DMS114 treated with DMSO at 0.1 percent for 48 hours (cell line): ENCODE data around the gene ZFYVE28.

Source experiments
- DNase-seq: peaks from one replicate; lab custom pipeline; 2025; ENCODE audit not compliant: unreplicated experiment; lab: John Stamatoyannopoulos, UW

The ZFYVE28 gene

GRCh38 chr4:2306773-2307410 lies 111.6 kb downstream of the ZFYVE28 start:
- DNase-seq: no peak

- no peak for DNase-seq
Measured at GRCh38 chr4:2305766-2306501, 112.5 kb downstream of the ZFYVE28 start.

GRCh38 chr4:2304877-2305561 lies 113.4 kb downstream of the ZFYVE28 start:
- DNase-seq: no peak

GRCh38 chr4:2304321-2304876 lies 114.0 kb downstream of the ZFYVE28 start:
- DNase-seq: no peak

- no peak for DNase-seq
Measured at GRCh38 chr4:2303686-2304320, 114.6 kb downstream of the ZFYVE28 start.

GRCh38 chr4:2303121-2303685 lies 115.2 kb downstream of the ZFYVE28 start:
- no peak for DNase-seq

GRCh38 chr4:2302387-2303119 lies 115.9 kb downstream of the ZFYVE28 start:
- no peak for DNase-seq

GRCh38 chr4:2301806-2302205 lies 116.6 kb downstream of the ZFYVE28 start:
- no peak for DNase-seq

DNA sequence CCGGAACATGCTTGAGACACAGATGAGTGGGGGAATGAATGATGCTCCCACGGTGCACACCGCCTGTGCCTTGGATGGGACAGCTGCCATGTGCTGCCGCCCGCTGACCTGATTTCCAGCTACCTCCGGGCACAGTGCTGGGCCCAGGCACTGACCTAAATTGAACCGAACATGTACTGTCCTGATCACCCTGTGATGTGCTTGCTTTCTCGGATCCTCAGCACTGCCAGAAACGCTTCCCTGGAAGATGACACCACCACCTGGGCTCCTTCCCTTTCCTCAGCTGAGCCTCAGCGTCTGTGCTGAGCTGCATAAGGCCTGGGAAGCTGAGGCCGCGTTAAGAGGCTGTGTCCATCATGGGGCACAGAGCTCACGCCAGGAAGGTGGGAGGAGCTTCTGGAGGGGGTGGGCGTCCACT lies 117.2 kb downstream of the ZFYVE28 start:
- no peak for DNase-seq

- DNase-seq: no peak
Measured at GRCh38 chr4:2300431-2301224, 117.8 kb downstream of the ZFYVE28 start.

GRCh38 chr4:2299794-2300193 lies 118.7 kb downstream of the ZFYVE28 start:
- no peak for DNase-seq

DNA sequence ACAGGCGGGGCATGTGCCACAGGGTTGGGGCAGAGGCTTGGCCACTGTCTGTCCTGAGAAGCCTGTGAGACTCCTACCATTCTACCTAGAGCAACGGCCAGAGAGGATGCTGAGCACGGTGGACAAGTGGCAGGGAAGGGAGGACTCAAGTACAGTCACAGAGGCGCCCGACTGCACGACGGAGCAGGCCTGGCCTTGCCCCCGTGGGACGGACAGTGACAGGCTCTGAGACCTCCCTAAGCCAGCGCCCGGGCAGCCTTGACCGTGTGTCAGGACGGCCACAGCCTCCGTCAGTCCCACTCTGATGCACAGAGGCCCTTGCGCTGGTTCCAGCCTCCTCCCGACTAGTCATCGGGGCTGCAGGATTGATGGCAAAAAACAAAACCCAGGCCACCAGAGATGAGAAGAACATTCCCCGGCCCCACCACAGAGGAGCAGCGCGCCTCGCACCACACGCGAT lies 119.9 kb downstream of the ZFYVE28 start:
- DNase-seq: no peak

DNA sequence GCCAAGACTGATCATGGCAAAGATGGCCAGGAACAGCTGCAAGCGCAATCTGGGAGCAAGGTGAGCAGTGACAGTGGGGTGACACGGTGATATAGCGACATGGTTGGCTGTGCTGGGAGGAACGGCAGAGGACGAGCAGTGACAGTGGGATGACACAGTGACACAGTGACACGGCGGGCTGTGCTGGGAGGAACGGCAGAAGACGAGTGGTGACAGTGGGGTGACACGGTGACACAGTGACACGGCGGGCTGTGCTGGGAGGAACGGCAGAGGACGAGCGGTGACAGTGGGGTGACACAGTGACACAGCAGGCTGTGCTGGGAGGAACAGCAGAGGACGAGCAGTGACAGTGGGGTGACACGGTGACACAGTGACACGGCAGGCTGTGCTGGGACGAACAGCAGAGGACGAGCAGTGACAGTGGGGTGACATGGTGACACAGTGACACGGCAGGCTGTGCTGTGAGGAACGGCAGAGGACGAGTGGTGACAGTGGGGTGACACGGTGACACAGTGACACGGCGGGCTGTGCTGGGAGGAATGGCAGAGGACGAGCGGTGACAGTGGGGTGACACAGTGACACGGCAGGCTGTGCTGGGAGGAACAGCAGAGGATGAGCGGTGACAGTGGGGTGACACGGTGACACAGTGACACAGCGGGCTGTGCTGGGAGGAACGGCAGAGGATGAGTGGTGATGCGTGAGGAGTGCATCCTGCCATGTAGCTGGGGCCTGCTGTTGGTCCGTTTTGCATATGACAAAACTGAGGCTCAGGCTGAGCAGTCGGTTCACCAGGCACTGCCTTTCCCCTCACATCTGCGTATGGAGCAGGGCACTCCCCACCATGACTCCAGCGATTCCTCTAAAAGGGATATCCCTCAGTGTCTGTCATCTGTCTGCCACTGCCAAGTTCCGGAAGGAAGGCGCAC lies 120.6 kb downstream of the ZFYVE28 start:
- DNase-seq: no peak

DNA sequence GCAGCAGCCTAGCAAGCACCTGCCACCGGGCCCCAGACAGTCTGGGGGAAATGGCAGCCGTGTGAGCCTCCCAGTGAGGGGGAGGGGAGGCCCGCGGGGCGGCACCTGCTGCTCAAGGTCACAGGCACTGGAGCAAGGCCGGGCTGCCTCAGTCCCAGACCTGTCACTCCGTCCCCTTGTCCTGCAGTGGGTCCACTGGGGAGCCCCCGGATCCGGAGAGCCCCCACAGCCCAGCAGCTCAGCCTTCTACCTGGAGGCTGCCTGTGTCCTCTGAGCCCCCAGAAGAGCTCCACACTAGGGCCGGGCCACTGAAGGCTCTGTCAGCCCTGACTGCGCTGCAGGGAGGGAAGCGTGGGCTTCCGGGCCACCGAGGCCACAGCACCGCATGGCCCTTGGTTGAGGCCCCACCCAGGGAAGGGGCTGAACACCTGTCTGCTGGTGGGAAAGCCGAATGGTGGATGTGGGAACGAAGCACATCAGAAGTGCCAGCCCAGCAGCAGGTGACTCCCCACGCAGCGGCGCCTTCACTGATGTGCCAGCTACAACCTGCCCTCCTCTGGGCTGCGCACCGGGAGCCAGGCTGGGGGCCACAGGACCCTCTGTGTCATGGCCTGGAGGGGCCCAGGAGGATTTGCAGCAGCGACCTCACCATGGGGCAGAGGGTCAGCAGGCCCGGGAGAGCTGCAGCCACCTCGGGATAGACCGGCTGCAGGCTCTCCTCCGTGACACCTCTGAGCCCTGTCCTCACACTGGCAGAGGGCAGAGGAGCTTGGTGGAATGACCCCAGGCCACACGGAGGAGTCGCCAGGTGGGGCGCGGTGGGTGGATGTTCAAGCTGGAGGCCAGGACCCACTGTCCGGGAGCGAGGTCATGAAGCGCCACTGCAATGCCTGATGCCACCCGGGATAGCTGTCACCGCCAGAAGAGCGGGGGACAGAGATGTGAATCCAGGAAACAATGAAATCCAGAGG lies 121.5 kb downstream of the ZFYVE28 start:
- DNase-seq: no peak

DNA sequence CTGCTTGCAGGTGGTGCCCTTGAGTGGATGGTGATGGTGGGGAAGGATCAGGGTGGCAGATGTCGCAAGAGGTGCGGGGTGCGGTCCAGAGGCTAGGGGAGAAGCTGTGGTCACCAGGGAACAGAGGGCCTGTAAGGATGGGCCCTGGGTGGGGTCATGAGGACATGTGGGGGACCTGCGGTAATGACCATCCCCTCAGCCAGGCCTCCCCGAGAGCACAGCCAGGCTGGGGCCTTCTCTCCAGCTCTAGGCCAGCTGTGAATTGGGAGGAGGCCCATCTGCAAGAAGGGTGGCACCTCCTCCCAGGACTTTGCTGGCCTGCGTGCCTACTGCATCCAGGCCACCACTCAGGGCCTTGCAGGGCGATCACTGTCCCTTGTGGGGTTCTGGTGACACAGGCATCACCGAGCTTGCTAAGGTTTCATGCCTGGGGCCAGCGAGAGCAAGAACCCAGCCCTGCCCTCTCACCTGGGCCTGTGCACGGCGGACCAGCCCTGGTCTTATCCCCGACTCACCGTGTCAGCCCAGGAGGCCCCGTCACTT lies 122.5 kb downstream of the ZFYVE28 start:
- DNase-seq: no peak

- no peak for DNase-seq
Measured at GRCh38 chr4:2295500-2295899, 122.9 kb downstream of the ZFYVE28 start.

- DNase-seq: no peak
Measured at GRCh38 chr4:2292646-2293108, 125.8 kb downstream of the ZFYVE28 start.
